Measurements from ENCODE around the gene HNF1A.
"Not testable (repeated sequence)": the region's sequence is repeated elsewhere in the genome, so short reads cannot be mapped to it uniquely, and the experiment has no call there.

Gene HNF1A

DNA sequence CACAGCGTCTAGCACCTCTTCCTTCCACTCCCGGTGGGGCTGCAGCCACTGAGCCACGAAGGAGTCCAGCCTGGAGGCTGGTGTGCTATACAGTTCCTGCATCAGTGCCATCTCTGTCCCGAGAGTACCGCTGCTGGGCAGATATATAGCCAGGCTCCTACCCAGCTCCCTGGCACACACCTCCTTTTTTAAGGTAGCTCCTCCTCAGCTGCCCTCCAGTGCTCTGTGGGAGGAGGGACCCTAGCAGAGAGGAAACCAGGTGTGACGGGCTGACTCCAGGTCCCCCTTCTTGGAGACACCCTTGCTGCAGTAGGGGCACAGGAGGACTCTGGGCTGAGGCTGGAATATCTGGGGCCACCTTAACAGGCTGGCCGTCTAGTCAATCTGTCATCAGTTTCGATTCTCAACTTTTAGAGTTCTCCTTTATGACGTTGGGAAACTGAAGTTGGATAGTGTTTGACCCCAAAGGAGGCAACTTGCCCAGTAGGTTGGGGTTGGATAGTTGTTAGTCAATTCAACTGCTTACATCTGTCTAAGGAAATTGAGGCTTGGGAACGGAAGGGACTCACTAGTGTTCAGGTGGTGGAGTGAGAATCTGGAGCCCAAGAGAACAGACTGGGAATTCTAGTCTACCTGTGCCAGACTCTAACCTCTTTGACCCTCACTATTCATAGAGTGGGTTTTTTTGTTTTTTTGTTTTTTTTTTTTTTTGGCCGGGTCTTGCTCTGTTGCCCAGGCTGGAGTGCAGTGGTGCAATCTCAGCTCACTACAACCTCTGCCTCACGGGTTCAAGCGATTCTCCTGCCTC, 60.7 kb downstream of the HNF1A start, which contains the start of gene OASL:
Gene OASL (minus strand): TSS at position 386 of the 808 bp plus-strand sequence. CDS start 275 bp downstream, at position 111.
- DNase-seq (ENCODE audit: low read depth in 2 of 2): peak in 1 of 2 donors; percentile 61

DNA sequence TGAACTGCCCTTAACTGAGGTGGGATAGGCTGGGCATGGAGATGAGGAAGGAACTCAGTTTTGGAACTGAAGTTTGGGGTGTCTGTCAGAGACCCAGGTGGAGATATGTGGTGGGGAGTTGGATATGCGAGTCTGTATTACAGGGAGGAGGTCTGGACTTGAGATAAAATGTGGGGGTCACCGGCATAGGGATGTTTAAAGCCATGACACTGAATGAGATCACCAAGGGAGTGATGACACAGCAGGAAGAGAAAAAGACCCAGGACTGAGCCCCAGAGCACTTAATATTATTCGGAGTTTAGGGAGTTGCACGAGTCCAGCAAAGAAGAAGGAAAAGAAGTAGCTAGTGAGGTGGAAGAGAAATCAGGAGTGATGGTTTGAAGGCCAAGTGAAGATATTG, 64.7 kb downstream of the HNF1A start:
- no peak for DNase-seq (ENCODE audit: low read depth in 2 of 2)

DNA sequence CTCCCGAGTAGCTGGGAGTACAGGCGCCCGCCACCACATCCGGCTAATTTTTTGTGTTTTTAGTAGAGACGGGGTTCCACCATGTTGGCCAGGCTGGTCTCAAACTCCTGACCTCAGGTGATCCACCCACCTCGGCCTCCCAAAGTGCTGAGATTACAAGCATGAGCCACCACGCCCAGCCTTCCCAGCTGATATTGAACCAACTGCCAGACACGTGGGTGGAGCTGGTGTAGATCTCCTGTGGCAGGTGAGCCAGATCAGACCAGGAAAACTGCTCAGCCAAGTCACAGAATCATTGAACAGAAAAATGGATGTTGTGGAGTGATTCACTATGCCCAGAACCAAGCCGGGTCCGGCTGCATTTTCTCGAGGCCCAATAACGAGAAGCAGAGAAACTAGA, 69.1 kb downstream of the HNF1A start:
- not testable (repeated sequence) for DNase-seq (ENCODE audit: low read depth in 2 of 2)

DNA sequence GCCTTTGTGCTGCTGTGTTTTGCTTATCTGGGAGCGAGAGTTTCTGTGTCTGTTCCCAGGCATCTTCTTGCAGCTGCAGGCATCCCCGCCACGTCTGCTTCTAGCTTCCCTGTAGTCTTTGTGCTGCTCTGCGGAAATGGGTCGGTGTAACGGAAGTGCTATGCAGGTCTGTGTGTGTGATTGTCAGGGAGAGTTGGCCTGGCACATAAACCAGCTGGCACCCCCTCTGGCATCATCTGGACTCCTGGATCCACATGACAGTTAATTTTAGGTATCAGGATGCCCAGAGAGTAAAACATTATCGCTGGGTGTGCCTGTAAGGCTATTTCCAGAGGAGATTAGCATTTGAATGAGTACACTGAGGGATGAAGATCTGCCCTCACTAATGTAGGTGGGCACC, 70.1 kb downstream of the HNF1A start:
- DNase-seq (ENCODE audit: low read depth in 2 of 2): no peak

DNA sequence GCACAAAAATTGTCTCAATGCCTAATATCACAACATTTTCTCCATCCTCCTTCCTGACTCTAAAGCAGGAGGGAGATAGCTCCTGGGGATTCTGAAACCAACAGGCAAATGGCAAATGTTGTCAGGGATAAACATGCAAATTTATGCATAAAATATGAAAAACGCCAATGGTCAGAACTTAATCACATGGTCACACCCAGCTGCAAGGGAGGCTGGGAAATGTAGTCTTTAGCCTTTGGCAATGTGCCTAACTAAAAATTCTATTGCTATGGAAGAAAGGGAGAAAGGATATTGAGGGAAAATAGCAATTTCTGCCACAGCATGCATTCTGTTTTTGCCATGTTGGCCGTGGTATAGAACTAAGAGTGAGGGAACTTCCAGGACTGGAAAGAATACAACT, 72.4 kb downstream of the HNF1A start:
- no peak for DNase-seq (ENCODE audit: low read depth in 2 of 2)

All from stimulated activated CD8-positive, alpha-beta memory T cell treated with anti-CD3 and anti-CD28 coated beads, Interleukin-7, amount 100 ng/mL, for 1 hour (primary cell).